ENCODE data around the gene SLC4A1.

The SLC4A1 gene

GRCh38 chr17:44212507-44213402, 55.2 kb downstream of the SLC4A1 start:
- FAIRE-seq (no peak), DNase-seq (ENCODE audit: insufficient read length, low spot score) (no peak)
- TF ChIP-seq POLR2AphosphoS5 (IDR thresholded peaks at IDR 0.05; ENCODE audit: low read depth, low read length) = no peak; the same call in 1 of the 2 replicates
- TF ChIP-seq PAX5 (IDR thresholded peaks at IDR 0.05; ENCODE audit: insufficient read depth, low read length, severe bottlenecking) = peak; percentile 11
- TF ChIP-seq POLR2A (IDR thresholded peaks at IDR 0.05; ENCODE audit: low read depth, low read length) = peak; percentile 33

DNA sequence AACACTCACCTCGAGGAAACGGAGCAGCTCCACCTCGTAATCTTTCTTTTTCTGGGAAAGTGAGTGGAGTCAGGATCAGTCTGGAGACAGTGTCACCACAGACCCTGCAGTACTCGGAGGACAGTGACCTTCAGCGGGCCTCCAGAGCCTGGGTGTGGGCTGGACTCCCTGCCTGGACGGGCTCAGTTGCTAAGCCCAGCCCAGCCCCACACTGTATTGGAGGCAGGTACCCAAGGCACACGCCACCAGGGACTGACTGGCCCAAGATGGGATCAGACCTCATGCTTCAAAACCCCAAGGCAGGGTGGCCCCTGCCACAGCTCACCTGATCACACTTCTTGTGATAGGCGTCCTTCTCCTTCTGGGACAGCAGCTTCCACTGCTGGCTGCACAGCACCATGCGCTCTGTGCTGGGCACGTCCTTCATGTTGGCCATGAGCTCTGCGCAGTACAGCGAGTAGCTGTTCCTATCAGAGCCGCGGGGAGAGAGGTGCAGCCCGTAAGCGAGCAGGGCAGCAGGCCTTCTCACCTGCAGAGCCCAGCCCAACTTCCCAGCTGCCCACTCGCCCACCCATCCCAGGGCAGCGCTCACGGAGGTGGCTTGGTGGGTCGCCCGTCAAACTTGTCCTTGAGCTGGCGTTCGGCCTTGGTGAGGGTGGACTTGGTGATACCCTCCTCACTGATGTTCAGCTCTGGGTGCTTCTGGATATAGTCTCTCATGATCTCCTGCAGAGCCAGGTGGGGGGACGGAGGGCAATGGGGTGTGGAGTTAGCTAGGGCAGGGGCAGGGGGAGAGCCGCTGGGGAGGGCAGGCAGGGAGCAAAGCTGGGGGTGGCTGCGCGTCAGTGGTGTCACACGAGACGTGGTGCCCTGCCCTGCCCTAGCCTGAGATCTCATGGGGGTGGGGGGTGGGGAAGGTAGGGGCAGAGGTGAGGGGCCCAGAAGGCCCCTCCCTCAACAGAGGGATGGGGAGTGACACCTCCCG, 56.4 kb downstream of the SLC4A1 start:
- FAIRE-seq = peak; percentile 5
- TF ChIP-seq SPI1 (IDR thresholded peaks at IDR 0.05; ENCODE audit: low read depth, low read length) (no peak), PAX5 (IDR thresholded peaks at IDR 0.05; ENCODE audit: insufficient read depth, low read length, severe bottlenecking) (no peak), POU2F2 (IDR thresholded peaks at IDR 0.05; ENCODE audit: low read depth, low read length) (no peak), POLR2A (IDR thresholded peaks at IDR 0.05; ENCODE audit: low read depth, low read length) (no peak), POLR2AphosphoS5 (IDR thresholded peaks at IDR 0.05; ENCODE audit: low read depth, low read length) (no peak), TAF1 (IDR thresholded peaks at IDR 0.05; ENCODE audit: low read depth, low read length) (no peak)
- DNase-seq (ENCODE audit: insufficient read length, low spot score) = no peak

- peak; percentile 95 for FAIRE-seq
- TF ChIP-seq POU2F2 (IDR thresholded peaks at IDR 0.05; ENCODE audit: low read depth, low read length) (peak; percentile 8; the same call in 1 of the 2 replicates), TAF1 (IDR thresholded peaks at IDR 0.05; ENCODE audit: low read depth, low read length) (peak; percentile 8; the same call in 1 of the 2 replicates), POLR2A (IDR thresholded peaks at IDR 0.05; ENCODE audit: low read depth, low read length) (no peak), PAX5 (IDR thresholded peaks at IDR 0.05; ENCODE audit: insufficient read depth, low read length, severe bottlenecking) (peak; percentile 58), POLR2AphosphoS5 (IDR thresholded peaks at IDR 0.05; ENCODE audit: low read depth, low read length) (peak; percentile 65; the same call in 1 of the 2 replicates), SPI1 (IDR thresholded peaks at IDR 0.05; ENCODE audit: low read depth, low read length) (peak; percentile 31; the same call in 1 of the 2 replicates)
- DNase-seq (ENCODE audit: insufficient read length, low spot score) = peak; percentile 96
Measured at GRCh38 chr17:44210342-44211192, 57.4 kb downstream of the SLC4A1 start.

- TF ChIP-seq POU2F2 (IDR thresholded peaks at IDR 0.05; ENCODE audit: low read depth, low read length) = 0 out of 2 replicates have a peak, but pooled peaks have one; percentile 13
- no peak; the same call in 1 of the 2 replicates for TF ChIP-seq TAF1 (IDR thresholded peaks at IDR 0.05; ENCODE audit: low read depth, low read length)
- TF ChIP-seq POLR2A (IDR thresholded peaks at IDR 0.05; ENCODE audit: low read depth, low read length) = peak; percentile 68
- no peak for TF ChIP-seq SPI1 (IDR thresholded peaks at IDR 0.05; ENCODE audit: low read depth, low read length)
- DNase-seq (ENCODE audit: insufficient read length, low spot score) (no peak), FAIRE-seq (no peak)
Measured at GRCh38 chr17:44209786-44210341, 58.1 kb downstream of the SLC4A1 start.

DNA sequence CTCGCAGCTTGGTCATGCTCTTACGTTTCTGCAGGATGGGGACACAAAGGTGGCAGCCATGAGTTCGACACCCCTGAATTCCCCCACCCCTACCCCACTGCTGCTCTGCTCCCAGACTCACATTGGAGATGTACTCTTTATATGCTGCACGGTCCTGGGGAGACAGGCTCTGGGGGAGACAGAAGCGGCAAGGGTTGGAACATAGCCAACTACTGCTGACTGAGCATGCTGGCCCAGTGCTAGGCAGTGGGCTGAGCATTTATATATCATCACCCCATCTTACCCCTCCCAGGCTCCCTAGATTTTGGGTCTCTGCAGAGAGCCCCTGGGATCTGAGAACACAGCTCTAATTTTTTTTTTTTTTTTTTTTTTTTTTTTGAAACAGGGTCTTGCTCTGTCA, 60.2 kb downstream of the SLC4A1 start:
- DNase-seq (ENCODE audit: insufficient read length, low spot score) (no peak), FAIRE-seq (no peak)
- TF ChIP-seq POLR2AphosphoS5 (IDR thresholded peaks at IDR 0.05; ENCODE audit: low read depth, low read length) (peak; percentile 6; the same call in 1 of the 2 replicates), POU2F2 (IDR thresholded peaks at IDR 0.05; ENCODE audit: low read depth, low read length) (no peak)

DNA sequence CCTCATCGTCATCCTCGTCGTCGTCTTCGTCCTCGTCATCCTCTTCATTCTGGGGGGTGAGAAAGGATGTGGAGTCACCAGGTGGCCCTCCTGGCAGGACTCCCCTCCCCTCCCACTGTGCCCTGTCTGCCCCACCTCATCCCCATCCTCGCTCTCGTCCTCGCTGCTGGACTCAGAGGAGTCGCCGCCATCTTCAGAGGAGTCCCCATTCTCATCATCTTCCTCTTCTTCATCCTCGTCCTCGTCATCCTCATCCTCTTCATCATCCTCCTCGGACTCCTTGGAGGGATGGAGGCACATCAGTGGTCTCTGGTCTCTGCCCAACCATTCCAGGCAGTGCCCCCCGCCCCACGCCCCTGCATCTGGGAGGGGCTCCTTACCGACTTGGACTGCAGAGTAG, 60.6 kb downstream of the SLC4A1 start:
- no peak for TF ChIP-seq POLR2AphosphoS5 (IDR thresholded peaks at IDR 0.05; ENCODE audit: low read depth, low read length)
- no peak for TF ChIP-seq SPI1 (IDR thresholded peaks at IDR 0.05; ENCODE audit: low read depth, low read length)
- TF ChIP-seq TAF1 (IDR thresholded peaks at IDR 0.05; ENCODE audit: low read depth, low read length) = no peak
- no peak for TF ChIP-seq POU2F2 (IDR thresholded peaks at IDR 0.05; ENCODE audit: low read depth, low read length)
- TF ChIP-seq POLR2A (IDR thresholded peaks at IDR 0.05; ENCODE audit: low read depth, low read length) = no peak
- TF ChIP-seq PAX5 (IDR thresholded peaks at IDR 0.05; ENCODE audit: insufficient read depth, low read length, severe bottlenecking) = no peak
- no peak for FAIRE-seq
- DNase-seq (ENCODE audit: insufficient read length, low spot score) = no peak

GRCh38 chr17:44206825-44207155, 61.1 kb downstream of the SLC4A1 start:
- TF ChIP-seq POLR2A (IDR thresholded peaks at IDR 0.05; ENCODE audit: low read depth, low read length) = no peak
- TF ChIP-seq PAX5 (IDR thresholded peaks at IDR 0.05; ENCODE audit: insufficient read depth, low read length, severe bottlenecking) = no peak
- TF ChIP-seq SPI1 (IDR thresholded peaks at IDR 0.05; ENCODE audit: low read depth, low read length) = no peak
- no peak for TF ChIP-seq POLR2AphosphoS5 (IDR thresholded peaks at IDR 0.05; ENCODE audit: low read depth, low read length)
- TF ChIP-seq POU2F2 (IDR thresholded peaks at IDR 0.05; ENCODE audit: low read depth, low read length) = no peak
- TF ChIP-seq TAF1 (IDR thresholded peaks at IDR 0.05; ENCODE audit: low read depth, low read length) = no peak
- FAIRE-seq = no peak

GRCh38 chr17:44205962-44206824, 61.7 kb downstream of the SLC4A1 start:
- DNase-seq (ENCODE audit: insufficient read length, low spot score) = no peak
- FAIRE-seq = no peak
- TF ChIP-seq POLR2A (IDR thresholded peaks at IDR 0.05; ENCODE audit: low read depth, low read length) (peak; percentile 49), PAX5 (IDR thresholded peaks at IDR 0.05; ENCODE audit: insufficient read depth, low read length, severe bottlenecking) (no peak), POLR2AphosphoS5 (IDR thresholded peaks at IDR 0.05; ENCODE audit: low read depth, low read length) (peak; percentile 77), POU2F2 (IDR thresholded peaks at IDR 0.05; ENCODE audit: low read depth, low read length) (no peak), TAF1 (IDR thresholded peaks at IDR 0.05; ENCODE audit: low read depth, low read length) (no peak)

More at GRCh38 chr17:44206825-44207155, 61.1 kb downstream of the SLC4A1 start:
- no peak for DNase-seq (ENCODE audit: insufficient read length, low spot score)

All from GM12891 (cell line).